H1 (cell line): ENCODE results near the gene ADGRL3. TPM values are rescaled to one million over a fixed set of nuclear protein-coding genes. Genes with fewer than 3 reads are reported as not detected.

Source experiments
- KDM4A ChIP-seq: IDR thresholded peaks from one replicate; pipeline ENCODE4 v1.7.1; 2012; ENCODE audit warnings: low read depth, mild to moderate bottlenecking, moderate library complexity, low read length, inconsistent platforms; ENCODE audit not compliant: severe bottlenecking
- TBP ChIP-seq: IDR thresholded peaks from 2 replicates; pipeline ENCODE4 v1.6.1; 2011; ENCODE audit warnings: low read depth, low read length, improper control_type of control experiment
- TCF12 ChIP-seq: IDR thresholded peaks from 2 replicates; pipeline ENCODE4 v1.6.1; 2011; ENCODE audit warnings: low read depth, mild to moderate bottlenecking, low read length
- polyA plus RNA-seq, 7 experiments: library from polyadenylated mRNA; depleted of rRNA in 3 of 7; stranded (reverse) in 5 of 7; unstranded in 2 of 7; fragments of >200 nt in 5 of 7; fragments of 200-250 nt in 2 of 7; gene quantifications; 1 replicate in 5 of 7; 2 replicates in 1 of 7; 4 replicates in 1 of 7; pipeline versions ENCODE4 v1.2.1 to v1.2.3, GENCODE V29; 2011 to 2013; ENCODE audit warnings: missing spikeins in 2 of 7, mixed read lengths in 2 of 7
- total RNA-seq: library from RNA; stranded (reverse); fragmentation: NEBNext Ultra II Directional; extraction: Animal tissue kit (Norgen Biotek cat#: 25700); gene quantifications from 2 replicates; pipeline ENCODE4 v1.2.1, GENCODE V29; 2021

The ADGRL3 gene
- total and polyA plus RNA-seq, 2 of the 8 experiments (the other 6 are each of a cell fraction or from before 2014, with no cell fraction given): 6.6 to 13.0 TPM

GRCh38 chr4:62006108-62006507 is 806.0 kb downstream of the ADGRL3 start (continued):
- TF ChIP-seq TCF12 (no peak), KDM4A (no peak), TBP (no peak)
